GM21381 (cell line): Measurements from ENCODE around the gene IFITM10.

Experiments
- ATAC-seq: cut with Tn5 transposase; IDR thresholded peaks from one replicate; pipeline ENCODE4 v1.9.1; 2021; ENCODE audit warnings: mild to moderate bottlenecking, moderate library complexity; ENCODE audit not compliant: unreplicated experiment

The IFITM10 gene

GRCh38 chr11:1763796-1764661 is 13.6 kb upstream of the IFITM10 start, which contains the start of gene CTSD:
Gene CTSD, minus strand, starts transcription at chr11:1763927. Its CDS starts 68 bp downstream, at chr11:1763859.
- peak; percentile 74 for ATAC-seq

- no peak for ATAC-seq
Measured at GRCh38 chr11:1763336-1763795, 13.0 kb upstream of the IFITM10 start.

GRCh38 chr11:1762537-1763302 is 12.3 kb upstream of the IFITM10 start:
- ATAC-seq = no peak

DNA sequence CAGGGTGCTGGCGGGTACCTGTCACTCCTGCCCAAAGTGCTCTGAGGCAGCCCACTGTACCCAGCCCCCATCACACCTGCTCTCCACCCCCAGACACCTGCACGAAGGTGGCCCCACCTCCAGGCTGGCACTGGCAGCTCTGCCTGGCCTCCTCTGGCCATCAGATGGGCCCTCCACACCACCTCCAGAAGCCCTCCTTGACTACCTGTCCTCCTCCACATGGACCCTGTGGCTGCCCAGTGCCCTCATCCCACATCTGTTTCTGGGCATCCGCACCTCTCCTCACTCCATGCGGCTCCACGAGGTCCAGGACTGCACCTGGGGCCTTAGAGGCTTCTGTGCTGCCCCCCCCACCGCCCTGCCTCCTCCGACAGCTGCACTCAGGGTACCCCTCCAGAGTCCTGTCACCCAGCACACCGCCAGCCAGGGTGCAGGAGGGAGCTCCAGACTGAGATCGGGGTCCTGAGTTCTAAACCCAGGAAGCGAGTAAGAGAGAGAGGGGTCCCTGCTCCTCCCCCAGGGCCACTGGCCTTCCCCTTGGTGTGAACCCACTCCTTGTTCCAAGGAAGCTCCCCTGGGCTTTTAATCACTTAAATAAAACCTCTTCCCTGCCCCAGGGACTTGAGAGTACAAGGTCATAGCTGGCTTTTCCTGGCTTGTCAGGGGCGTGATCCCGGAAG is 11.6 kb upstream of the IFITM10 start:
- ATAC-seq = no peak

DNA sequence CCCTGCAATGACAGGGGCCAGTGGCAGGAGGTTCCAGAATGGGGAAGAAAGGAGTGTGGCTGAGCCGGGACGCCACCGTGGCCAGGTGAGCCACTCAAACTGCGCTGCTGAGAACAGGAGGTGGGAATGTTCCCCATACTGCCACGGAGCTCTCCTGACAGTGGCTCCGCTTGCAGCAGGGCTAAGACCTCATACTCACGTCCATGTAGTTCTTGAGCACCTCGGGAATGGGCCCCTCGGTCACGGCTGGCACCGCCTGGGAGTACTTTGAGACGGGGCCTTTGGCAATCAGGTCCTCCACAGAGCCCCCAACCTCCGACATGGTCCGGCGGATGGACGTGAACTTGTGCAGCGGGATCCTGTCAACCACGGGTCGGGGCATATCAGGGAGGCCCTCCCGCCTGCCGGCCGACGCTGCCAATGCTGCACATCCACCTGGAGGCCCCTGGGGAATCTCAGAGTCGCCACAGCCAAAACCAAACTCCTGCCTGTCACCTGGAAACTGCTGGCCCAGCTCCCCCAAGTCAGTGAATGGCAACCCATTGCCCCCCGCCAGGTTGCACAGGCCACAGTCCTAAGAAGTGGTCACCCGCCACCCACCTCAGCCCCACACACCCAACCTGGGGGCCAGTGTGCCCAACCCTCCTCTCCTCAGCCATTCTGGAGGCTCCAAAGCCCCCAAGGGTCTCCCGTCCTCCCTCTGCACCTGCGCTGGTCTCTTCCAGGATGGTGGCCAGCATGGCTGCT is 10.9 kb upstream of the IFITM10 start:
- no peak for ATAC-seq

DNA sequence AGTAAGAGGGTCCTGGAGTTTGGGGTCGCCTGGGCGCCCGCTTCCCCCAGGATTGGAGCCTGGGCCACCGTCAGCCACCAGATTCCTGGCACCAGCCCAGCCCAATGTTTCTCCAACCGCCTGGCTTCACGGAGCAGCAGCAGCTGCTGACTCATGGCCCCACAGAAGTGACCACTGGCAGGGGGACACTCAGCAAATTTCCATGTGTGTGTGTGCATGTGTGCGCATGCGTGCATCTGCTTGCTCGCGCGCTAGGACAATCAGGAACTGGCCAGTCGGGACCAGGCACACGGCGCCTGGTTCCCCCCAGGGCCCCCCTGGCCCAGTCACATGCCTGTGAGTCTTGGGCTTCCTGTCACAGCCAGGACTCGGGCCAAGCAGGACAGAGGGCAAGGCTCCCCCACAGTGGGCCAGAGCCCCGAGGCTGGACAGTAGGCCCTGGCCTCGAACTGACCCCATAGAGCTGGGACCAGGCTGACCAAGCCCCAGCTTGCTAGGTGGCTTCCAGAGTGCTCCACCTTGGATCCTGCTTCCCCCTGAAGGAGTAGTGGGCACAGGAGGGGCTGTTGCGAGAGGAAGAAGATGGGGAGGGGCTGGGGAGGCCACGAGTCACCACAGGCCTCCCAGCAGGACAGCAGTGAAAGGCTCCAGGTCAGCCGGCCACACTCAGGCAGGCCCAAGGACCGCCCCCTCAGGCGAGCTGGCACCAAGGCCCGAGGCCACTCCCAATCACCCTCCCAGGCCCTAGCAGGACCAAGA is 10.1 kb upstream of the IFITM10 start:
- no peak for ATAC-seq

DNA sequence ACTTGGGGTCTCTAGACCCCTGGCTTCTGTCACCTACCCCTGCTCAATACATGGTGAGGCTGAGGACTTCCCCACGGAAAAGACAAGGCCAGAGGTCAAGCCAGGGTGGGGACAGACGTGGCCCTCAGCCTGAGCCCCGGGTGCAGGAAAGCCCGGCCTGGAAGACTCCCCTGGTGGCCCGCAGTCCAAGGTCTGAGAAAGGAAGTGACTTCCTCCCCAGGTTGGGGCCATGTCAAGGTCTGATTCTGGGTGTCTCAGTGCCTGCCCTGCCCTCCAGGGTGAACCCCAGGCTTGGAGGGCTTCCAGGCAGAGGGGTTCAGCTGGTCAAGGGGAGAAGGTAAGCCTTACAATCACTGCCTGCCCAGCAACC is 9.4 kb upstream of the IFITM10 start:
- ATAC-seq = no peak

DNA sequence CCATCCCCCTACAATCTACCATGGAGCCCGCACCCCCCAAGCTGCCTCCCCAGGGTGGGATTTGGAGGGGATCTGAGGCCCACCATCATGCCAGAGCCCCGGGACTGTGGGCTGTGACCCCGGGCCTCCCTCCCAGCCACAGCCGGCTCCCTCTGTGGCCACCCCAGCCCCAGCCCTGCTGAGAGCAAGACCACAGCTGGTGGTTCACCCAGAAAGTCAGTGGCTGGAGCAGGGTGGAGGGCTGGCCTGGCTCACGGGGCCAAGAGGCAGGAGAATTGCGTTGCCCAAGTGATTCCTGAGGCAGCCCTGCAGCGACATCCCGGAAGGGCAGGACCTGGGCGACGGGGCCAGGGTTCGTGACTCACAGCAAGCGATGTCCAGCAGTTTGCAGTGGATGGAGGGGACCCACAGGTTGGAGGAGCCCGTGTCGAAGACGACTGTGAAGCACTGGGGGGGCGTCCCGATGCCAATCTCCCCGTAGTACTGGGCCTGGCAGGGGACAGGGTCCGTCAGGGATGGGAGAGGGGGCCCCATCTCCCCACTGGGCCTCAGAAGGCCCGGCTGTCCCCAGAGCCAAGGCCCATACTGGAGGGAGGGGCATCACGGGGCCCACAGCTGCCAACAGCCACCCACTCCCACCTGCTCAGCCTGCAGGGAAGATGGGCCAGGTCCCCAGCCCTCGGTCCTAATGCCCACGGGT is 8.9 kb upstream of the IFITM10 start:
- no peak for ATAC-seq

- ATAC-seq = no peak
Measured at GRCh38 chr11:1758611-1759150, 8.3 kb upstream of the IFITM10 start.

DNA sequence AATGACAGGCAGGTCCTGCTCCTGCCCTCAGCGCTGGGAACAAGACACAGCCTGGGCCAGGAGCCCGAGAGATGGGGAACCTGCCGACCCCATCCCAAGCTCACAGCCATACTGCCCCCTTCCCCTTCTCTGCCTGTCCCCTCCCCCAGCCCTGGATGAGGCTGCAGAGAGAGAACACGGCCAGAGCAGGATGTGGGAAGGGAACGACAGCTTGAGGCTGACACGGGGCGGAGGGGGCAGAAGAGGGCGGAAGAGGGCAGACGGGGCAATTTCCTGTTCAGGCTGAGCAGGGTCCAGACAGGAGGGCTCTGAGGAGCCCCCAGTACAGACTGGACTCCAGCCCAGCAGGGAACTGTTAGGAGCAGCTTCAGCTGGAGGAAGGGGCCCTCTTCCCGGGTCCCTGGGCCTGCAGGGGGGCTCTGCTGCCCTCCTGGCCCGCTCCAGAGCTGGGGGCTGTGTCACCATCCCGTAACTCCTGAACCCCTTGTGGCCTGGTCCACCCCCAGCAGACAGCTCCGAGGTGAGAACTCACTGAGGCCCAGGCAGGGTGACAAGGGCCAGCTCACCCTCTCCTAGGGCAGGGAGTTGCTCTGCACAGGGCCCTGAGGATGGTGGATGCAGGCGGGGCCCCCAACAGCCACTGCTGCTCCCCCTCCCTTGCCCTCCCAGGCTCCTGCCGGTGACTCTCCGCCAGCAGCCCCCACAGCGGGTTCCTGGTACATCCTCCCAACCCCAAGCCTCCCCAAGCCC is 7.6 kb upstream of the IFITM10 start:
- no peak for ATAC-seq

DNA sequence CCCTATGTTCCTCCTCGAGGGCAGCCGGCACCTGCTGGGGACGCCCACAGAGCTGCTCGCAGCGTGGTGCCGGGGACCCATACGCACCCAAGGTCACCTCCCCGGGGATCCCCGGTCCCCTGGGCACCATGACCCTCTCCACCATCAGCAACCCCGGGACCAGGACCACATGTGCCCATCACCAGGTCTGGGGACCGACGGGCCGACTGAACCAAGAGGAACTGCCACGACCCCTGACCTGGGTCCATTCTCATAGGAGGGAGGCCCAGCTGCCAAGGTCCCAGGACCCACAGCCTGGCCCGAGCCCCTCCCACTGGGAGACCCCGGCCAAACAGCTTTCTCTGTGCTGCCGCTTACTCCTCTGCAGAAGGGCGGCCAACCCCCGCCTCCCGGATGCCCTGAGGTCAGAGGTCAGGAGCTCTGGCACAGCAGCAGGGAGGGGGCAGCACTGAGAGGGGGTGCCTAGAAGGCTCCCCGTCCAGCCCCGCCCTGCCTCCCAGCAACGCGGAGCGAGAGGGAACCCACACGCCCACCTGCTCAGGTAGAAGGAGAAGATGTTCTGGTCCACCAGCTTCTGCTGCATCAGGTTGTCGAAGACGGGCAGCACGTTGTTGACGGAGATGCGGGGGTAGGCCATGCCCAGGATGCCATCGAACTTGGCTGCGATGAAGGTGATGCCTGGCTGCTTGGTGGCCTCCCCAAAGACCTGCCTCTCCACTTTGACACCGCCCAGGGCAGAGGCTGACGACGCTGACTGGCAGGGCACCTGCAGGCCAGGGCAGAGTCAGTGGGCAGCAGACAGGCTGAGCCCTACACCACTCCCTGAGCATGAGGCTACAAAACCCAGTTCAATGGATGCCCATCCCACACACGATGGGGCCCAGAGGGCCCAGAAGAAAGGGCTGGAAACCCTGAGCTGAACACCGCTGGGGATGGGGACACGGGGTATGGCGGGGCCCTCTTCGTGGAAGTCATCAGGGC is 6.7 kb upstream of the IFITM10 start:
- ATAC-seq = no peak

DNA sequence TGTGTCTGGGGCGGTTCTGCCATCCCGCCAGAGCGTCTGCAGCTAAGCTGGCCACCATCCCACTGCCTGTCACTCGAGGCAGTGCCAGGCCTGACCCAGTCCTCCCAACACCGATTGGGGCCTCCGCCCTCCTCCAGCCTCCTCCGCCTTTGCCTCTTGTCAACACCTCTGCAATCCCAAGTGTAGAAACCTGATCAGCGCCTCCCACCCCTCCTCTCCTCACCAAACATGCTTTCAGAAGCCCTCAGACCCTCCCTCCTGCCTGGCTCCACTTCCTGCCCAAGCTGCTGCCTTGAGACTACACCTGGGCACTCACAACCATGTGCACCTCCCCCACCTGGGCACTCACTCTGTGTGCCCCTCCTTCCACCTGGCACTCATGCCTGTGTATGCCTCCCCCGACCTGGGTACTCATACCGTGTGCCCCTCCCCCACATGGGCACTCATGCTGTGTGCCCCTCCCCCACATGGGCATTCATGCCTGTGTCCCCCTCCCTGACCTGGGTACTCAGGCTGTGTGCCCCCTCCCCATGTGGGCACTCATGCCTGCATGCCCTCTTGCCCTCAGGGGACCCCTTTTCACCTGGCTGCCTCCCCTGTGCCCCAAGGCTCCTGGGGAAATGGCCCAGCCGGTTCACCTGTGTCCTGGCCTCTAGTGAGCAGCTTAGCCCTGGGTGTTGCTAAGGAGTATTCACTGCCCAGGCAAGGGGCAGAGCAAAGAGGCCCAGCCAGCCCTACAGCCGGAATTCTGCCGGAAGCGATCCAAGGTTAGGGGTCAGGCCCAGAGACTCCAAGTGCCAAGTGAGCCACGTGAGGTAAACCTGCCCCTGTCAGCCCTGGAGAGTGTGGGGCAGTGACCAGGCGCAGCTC is 5.5 kb upstream of the IFITM10 start:
- no peak for ATAC-seq

DNA sequence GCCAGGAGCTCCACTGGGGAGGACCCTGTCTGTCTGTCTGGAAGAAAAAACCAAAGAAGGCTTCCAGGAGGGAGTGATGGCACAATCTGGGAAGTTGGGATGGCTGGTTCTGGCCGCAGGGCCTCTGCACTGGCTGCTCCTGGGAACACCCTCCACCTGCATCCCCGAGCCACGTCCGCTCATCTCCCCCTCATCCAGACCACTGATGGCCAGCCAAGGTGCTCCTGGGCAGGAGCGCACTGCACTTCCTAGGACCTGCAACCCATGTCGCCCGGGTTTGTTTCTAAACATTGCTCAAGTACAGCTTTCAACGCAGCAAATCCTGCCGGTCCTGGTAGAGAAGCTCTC is 4.9 kb upstream of the IFITM10 start:
- no peak for ATAC-seq

DNA sequence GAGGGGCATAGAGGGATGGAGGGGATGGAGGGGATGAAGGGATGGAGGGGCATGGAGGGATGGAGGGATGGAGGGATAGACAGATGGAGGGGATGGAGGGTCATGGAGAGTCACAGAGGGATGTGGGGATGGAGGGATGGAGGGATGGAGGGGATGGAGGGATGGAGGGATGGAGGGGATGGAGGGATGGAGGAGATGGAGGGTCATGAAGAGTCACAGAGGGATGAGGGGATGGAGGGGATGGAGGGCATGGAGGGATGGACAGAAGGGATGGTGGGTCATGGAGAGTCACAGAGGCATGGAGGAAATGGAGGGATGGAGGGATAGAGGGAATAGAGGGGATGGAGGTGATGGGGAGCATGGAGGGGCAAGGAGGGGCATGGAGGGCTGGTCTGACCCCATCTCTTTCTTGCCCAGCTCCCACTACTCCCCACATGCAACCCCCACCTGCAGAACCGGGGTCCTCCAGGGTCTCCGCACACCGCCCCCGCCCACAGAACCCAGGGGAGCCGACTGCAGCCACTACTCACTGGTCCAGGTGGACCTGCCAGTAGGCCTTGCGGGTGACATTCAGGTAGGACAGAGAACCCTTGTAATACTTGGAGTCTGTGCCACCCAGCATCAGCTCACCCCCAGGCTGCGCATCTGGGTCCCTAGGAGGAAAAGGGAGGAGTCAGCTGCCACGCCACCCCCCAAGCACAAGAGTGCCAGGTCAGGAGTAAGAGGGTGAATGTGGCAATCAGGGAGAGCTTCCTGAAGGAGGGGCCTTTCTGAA is 4.2 kb upstream of the IFITM10 start:
- ATAC-seq = no peak

GRCh38 chr11:1753929-1754305 is 3.5 kb upstream of the IFITM10 start:
- no peak for ATAC-seq
